Kidney epithelial cell (primary cell): ENCODE data around the gene CHD1. TPM values are rescaled to one million over a fixed set of nuclear protein-coding genes. Genes with fewer than 3 reads are reported as not detected.

Experiments used
- DNase-seq: peaks from one replicate; pipeline ENCODE4 v3.0.0-alpha.2; 2010; ENCODE audit warnings: low read depth
- H3K27me3 ChIP-seq: 2 replicates; pipeline ENCODE4 v1.6.0; 2011; ENCODE audit warnings: low read length; ENCODE audit not compliant: control insufficient read depth, insufficient read depth
- H3K36me3 ChIP-seq: 2 replicates; pipeline ENCODE4 v1.5.1; 2011; ENCODE audit warnings: low read length; ENCODE audit not compliant: control insufficient read depth, insufficient read depth
- H3K4me3 ChIP-seq: 2 replicates; pipeline ENCODE4 v1.5.1; 2011; ENCODE audit warnings: low read depth, mild to moderate bottlenecking, control low read depth, low read length
- total RNA-seq: library from RNA; depleted of rRNA; stranded (reverse); fragments of >200 nt; gene quantifications from 2 replicates; pipeline ENCODE4 v1.2.3, GENCODE V29; 2015
- TF ChIP-seq, protein P1 (sequence below): IDR thresholded peaks from 2 replicates; pipeline ENCODE4 v1.5.1; 2011; ENCODE audit warnings: mild to moderate bottlenecking, moderate library complexity, low read length, control low read depth, inconsistent platforms; ENCODE audit not compliant: insufficient read depth, poor library complexity, severe bottlenecking

Gene CHD1
- total RNA-seq, 1 donor from 2014 or later: 43.7 TPM

DNA sequence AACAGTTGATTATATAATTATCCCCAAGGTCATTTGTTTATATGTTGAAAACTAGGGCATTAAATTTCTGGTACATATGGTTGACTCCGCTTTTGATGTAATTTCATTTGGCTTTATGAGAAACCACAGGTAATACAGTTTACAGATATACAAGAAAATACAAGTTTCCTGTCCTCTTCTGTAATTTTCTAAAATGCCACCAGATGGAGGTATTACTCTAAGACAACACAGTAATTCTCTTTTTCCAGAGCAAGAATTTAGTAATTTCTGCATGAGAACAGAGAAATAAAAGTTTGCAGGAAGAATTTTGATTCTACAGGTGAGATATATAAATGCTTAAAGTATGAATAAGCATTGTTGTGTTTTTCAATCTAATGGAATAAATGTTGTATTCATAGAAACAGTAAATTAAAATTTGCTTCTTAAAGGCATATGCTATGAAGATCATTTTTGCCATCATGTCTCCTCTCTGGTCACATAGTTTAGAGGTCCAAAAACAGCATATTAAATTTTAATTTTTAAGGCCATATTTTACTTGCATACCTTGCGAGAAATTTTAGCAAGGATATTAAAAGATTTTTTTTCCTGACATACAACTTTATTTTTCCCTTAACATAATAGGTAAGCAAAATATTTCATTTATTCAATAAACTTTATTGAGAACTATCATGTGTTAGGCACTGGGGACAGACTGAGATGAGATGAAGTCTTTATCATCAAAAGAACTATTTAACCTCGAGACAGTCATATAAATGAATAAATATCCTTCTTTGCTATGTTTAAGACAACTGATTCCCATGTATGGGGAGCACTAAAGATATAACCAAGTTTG lies 22.7 kb downstream of the CHD1 start:
- DNase-seq: no peak
- TF ChIP-seq, protein P1, sequence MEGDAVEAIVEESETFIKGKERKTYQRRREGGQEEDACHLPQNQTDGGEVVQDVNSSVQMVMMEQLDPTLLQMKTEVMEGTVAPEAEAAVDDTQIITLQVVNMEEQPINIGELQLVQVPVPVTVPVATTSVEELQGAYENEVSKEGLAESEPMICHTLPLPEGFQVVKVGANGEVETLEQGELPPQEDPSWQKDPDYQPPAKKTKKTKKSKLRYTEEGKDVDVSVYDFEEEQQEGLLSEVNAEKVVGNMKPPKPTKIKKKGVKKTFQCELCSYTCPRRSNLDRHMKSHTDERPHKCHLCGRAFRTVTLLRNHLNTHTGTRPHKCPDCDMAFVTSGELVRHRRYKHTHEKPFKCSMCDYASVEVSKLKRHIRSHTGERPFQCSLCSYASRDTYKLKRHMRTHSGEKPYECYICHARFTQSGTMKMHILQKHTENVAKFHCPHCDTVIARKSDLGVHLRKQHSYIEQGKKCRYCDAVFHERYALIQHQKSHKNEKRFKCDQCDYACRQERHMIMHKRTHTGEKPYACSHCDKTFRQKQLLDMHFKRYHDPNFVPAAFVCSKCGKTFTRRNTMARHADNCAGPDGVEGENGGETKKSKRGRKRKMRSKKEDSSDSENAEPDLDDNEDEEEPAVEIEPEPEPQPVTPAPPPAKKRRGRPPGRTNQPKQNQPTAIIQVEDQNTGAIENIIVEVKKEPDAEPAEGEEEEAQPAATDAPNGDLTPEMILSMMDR: peak; percentile 57
- Histone ChIP-seq H3K4me3 (no peak overlapping the region), H3K27me3 (no peaks in the 10 kb centered on the region), H3K36me3 (no peaks in the 10 kb centered on the region)

DNA sequence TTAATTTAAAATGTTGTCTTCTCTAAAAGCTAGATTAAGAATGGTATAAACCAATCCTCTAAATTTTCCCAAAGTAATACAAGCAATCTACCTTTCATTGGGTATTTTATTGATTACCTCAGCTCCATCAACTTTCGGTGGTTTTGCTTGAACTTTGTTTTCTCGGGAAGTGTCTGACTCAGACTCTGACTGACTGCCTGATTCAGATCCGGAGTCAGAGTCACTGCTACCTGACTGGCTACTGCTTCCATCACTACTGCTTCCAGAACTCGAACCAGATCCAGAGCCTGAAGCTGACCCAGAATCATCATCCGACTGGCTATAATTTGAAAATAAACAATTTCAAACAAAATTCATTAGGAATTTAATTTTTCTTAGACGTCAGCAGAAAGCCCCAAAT lies 24.0 kb downstream of the CHD1 start:
- DNase-seq: no peak
- Histone ChIP-seq H3K27me3 (no peaks in the 10 kb centered on the region), H3K4me3 (no peak overlapping the region), H3K36me3 (no peaks in the 10 kb centered on the region)
- TF ChIP-seq, protein P1: no peak

DNA sequence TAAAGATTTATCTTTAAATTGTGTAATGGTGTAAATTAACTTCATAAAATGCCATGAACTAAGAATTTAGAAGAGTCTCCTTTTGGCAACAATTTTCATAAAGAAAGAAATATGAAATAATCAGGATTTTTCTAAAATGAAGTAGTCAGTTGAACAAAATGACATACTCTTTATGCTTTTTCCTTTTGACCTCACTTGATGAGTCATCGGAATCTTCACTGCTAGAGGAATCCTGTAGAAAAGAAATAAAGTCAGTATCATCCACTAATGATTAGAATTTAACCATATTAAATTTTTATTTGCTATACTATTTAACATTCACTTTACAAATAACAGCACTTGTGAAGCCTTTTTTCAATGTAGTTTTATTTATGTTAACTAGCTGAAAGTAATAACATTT lies 26.1 kb downstream of the CHD1 start:
- Histone ChIP-seq H3K36me3 (no peaks in the 10 kb centered on the region), H3K4me3 (no peak overlapping the region), H3K27me3 (no peaks in the 10 kb centered on the region)
- TF ChIP-seq, protein P1: no peak
- DNase-seq: no peak

DNA sequence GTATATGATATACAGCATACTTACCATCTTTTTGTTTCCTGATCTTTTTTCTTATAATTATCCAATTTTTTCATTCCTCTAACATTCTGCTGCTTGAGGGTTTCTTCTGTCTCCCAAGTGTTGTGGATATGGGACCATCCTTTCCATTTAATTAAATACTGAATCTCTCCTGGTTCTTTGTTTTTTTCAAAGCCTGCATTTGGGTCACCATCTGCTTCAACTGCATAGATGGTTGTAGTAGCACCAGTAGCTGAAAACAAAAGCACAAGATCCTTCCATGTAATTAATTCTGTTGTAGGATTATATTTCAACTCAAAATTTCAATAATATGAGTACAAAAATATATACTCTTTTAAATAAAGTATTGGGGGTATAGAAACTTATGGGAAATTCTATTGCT lies 29.4 kb downstream of the CHD1 start:
- H3K27me3 ChIP-seq: no peaks in the 10 kb centered on the region
- TF ChIP-seq, protein P1: no peak
- DNase-seq: no peak
- H3K36me3 ChIP-seq: peaks cover 1% of the 10 kb centered on the region
- no peak overlapping the region for H3K4me3 ChIP-seq

DNA sequence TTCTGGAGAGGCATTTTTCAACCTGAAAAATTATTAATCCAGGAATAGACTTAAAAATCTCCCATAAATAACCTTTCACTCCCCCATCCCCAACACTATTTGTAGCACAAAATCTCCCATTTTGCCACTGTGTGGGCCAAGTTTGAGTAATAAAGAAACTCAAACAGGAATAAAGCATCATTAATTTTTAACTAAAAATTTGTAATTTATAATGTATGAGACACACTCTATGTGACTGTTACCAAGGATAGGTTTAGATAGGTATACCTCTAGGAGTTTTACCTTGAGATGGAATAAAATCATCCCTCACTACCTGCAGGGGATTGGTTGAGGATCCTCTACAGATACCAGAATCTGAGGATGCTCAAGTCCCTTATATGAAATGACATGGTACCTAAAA lies 30.1 kb downstream of the CHD1 start:
- Histone ChIP-seq H3K4me3 (no peak overlapping the region), H3K27me3 (no peaks in the 10 kb centered on the region), H3K36me3 (peaks cover 1% of the 10 kb centered on the region)
- TF ChIP-seq, protein P1: no peak
- no peak for DNase-seq

DNA sequence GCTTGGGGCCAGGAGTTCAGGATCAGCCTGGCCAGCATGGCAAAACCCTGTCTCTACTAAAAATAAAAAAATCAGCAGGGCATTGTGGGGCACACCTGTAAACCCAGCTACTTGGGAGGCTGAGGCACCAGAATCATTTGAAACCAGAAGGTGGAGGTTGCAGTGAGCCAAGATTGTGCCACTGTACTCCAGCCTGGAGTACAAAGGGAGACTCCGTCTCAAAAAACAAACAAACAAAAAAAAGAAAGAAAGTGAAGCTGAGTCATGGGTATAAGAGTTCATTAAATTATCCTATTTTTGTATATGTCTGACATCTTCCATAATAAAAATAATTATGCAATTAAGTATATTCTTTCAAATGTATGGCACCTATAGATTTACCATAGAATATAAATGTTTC lies 37.2 kb downstream of the CHD1 start:
- no peak overlapping the region for H3K4me3 ChIP-seq
- peaks cover 3% of the 10 kb centered on the region for H3K36me3 ChIP-seq
- TF ChIP-seq, protein P1: no peak
- H3K27me3 ChIP-seq: no peaks in the 10 kb centered on the region
- DNase-seq: no peak
